G401.6 (cell line): ENCODE results near the gene FBXL15.
A peak's percentile ranks its signal among the peaks of the same experiment; 100 is the strongest.

Experiments used
- FAIRE-seq: peaks from 2 replicates; lab custom pipeline; 2012; peaks lifted over from hg19 to GRCh38; lab: Jason Lieb, UNC

Gene FBXL15

DNA sequence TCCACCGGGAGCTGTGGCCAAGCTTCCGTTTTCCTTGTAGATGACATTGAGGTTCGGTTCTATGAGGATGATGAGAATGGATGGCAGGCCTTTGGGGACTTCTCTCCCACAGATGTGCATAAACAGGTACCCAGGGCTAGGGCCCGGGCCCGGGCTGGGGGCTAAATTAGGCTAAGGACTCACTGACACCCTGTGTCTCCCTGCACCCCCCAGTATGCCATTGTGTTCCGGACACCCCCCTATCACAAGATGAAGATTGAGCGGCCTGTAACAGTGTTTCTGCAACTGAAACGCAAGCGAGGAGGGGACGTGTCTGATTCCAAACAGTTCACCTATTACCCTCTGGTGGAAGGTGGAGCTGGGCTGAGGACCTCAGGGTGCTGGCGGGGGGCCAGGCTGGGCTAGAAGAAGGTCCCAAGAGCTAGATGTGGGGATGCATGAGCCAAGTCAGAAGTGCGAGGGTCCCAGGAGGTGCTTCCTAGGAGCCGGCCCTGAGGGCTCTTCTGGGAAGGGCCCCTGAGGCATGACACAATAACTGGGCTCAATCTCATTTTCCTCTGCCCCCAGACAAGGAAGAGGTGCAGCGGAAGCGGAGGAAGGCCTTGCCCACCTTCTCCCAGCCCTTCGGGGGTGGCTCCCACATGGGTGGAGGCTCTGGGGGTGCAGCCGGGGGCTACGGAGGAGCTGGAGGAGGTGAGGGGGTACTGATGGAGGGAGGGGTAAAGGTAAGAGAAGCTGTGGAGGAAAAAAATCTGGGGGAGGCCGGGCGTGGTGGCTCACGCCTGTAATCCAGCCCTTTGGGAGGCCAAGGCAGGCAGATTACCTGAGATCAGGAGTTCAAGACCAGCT lies 22.2 kb upstream of the FBXL15 start:
- no peak for FAIRE-seq

DNA sequence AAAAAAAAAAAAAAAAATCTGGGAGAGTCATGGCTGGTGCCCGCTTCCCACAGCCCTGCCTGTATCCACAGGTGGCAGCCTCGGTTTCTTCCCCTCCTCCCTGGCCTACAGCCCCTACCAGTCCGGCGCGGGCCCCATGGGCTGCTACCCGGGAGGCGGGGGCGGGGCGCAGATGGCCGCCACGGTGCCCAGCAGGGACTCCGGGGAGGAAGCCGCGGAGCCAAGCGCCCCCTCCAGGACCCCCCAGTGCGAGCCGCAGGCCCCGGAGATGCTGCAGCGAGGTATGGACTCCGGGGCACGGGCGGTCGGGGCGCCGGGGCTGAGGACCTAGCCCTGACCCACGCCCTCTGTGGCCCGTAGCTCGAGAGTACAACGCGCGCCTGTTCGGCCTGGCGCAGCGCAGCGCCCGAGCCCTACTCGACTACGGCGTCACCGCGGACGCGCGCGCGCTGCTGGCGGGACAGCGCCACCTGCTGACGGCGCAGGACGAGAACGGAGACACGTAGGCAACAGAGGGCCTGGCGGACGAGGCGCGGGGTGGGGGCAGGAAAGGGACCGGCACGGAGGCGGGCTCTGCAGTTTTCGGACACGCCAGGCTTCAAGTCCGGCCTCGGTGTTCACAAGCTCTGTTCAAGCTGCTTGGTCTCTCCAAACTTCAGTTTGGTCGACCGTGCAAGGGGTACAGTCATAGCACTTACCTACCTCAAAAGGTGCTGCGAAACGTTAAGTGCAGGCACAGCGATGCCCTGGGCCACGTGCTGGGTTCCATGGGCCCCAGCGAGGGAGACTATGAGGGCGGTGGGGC lies 21.2 kb upstream of the FBXL15 start:
- no peak for FAIRE-seq

DNA sequence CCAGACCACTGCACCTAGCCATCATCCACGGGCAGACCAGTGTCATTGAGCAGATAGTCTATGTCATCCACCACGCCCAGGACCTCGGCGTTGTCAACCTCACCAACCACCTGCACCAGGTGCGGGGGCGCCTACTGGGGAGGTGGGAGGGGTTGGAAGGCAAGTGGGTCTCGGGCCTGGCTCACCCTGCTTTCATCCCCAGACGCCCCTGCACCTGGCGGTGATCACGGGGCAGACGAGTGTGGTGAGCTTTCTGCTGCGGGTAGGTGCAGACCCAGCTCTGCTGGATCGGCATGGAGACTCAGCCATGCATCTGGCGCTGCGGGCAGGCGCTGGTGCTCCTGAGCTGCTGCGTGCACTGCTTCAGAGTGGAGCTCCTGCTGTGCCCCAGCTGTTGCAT lies 20.6 kb upstream of the FBXL15 start:
- FAIRE-seq, result no peak

DNA sequence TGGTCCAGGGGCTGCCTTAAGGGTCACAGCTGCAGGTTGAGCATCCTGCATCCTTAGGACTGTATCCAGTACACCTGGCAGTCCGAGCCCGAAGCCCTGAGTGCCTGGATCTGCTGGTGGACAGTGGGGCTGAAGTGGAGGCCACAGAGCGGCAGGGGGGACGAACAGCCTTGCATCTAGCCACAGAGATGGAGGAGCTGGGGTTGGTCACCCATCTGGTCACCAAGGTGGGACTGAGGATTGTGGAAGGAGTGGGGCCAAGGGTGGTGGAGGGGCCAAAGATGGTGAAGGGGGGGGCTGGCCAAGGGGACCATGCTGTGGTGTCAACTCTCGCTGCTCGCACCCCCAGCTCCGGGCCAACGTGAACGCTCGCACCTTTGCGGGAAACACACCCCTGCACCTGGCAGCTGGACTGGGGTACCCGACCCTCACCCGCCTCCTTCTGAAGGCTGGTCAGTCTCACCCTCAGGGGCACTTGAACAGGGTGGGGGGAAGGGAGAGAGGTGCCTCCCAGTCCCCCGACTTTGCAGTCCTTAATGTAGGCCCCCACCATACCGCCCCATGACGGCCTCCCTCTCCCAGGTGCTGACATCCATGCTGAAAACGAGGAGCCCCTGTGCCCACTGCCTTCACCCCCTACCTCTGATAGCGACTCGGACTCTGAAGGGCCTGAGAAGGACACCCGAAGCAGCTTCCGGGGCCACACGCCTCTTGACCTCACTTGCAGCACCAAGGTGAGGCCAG lies 19.9 kb upstream of the FBXL15 start:
- FAIRE-seq, result no peak

DNA sequence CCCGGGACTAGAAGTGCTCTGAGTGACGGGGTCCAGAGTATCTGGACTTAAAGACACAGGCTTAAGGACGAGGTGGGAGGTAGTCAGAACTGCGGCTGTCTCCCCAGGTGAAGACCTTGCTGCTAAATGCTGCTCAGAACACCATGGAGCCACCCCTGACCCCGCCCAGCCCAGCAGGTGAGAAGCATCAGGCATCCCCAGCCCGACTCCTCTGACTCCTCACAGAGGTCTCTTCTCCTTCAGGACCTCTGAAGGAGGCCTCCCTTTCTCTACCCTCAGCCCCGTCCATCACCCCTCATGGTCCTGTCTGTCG lies 19.3 kb upstream of the FBXL15 start:
- FAIRE-seq, result no peak

DNA sequence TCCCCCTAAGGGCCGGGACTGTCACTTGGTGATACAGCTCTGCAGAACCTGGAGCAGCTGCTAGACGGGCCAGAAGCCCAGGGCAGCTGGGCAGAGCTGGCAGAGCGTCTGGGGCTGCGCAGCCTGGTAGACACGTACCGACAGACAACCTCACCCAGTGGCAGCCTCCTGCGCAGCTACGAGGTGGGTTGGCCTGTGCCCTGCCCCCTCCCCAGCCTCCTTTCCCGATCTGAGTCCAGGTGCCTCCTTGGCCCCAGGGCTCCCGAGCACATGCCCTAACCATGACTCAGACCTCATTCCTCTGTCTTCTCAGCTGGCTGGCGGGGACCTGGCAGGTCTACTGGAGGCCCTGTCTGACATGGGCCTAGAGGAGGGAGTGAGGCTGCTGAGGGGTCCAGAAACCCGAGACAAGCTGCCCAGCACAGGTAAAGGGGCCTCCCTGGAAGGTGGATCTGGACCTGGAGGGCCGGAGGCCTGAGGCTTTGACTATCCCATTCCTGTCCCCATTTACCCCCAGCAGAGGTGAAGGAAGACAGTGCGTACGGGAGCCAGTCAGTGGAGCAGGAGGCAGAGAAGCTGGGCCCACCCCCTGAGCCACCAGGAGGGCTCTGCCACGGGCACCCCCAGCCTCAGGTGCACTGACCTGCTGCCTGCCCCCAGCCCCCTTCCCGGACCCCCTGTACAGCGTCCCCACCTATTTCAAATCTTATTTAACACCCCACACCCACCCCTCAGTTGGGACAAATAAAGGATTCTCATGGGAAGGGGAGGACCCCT lies 18.7 kb upstream of the FBXL15 start:
- peak; percentile 55 for FAIRE-seq

DNA sequence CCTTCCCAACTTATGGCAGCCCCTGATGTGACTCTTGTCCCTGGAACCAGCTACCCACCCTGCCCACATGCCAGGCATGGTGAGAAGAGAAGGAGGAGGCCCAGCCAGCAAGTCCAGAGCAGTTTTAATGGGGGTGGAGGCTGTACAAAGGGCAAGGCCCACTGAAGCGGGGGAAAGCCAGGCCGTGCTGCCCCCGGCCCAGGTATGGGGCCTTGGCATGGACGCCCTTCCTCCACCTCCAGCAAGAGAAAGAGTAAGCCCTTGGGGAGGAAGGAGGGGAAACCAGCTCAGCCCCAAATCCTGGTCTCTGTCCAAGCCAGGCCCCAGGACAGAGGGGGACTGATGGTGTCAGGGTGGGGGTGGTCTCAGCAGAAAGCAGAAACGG lies 18.1 kb upstream of the FBXL15 start:
- no peak for FAIRE-seq

DNA sequence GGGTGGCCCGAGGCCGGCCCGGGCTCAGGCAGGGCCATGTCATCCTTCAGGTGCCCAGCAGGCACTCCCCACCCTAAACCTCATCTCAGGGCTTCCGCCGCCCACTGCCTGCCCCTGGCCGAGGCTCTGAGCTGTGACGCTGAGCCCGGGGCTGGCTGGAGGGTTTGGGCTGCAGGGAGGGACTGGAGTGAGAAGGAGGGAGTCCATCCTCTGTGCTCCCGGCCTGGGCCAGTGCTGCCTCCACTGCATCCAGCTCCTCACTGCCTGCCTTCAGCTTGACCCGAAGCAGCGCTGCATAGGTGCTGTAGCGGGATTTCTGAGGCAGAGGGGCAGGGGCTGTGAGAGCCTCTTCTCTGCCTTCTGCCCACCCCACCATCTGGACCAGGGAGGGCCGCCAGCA lies 17.5 kb upstream of the FBXL15 start:
- no peak for FAIRE-seq

DNA sequence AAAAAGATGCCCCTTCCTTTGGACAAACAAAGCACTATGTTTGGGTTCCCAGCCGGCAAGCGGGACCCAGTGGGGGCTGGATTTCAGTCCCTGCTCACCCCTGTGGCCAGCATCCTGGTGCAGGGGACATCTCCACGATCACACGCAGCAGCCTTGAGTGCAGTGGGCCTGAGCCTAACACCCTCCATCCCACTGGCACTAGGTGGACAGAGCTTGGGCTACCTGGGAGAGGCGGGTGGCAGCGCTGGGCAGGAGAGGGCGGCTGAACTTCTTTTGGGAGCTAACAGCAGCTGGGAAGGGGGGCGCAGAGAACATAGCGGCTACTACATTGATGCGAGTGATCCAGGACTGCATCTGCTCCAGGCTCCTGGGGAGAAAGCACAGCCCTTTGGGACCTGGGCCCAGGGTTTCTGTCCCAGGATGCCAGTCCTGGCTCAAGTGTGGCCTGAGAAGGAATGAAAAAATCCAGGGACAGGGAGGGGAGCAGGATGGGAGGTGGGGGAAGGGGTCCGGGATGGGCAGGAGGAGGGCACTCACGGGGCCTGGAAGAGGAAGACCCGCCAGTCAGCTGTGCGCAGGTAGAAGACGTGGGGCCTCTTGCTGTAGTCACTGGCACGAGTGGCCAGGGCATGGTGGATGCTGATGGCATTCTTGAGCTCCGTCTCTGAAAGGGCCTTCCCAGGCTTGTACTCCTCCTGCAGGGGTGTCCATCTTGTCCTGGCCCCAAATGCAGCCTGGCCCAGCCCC lies 16.1 kb upstream of the FBXL15 start:
- no peak for FAIRE-seq

DNA sequence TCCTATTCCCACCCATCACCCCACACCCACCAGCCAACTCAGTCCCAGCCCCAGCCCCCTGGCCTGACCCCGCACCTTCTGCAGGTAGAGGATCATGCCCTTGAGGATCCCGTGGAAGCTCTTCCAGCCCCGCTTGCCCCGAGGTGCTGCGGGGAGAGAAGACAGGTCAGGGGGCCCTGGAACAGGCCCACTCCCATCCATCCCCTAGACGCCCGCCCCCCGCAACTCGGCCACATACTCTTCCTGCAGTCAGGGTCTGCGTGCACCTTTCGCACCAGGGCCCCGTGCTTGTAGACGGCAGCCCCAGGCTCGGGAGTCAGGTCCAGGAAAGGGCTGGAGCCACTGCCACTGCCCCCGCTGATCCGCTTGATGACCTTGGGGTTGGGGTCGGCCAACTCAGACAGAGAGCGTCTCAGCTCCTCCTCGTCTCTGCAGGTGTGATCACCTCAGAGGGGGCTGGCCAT lies 15.5 kb upstream of the FBXL15 start:
- no peak for FAIRE-seq

DNA sequence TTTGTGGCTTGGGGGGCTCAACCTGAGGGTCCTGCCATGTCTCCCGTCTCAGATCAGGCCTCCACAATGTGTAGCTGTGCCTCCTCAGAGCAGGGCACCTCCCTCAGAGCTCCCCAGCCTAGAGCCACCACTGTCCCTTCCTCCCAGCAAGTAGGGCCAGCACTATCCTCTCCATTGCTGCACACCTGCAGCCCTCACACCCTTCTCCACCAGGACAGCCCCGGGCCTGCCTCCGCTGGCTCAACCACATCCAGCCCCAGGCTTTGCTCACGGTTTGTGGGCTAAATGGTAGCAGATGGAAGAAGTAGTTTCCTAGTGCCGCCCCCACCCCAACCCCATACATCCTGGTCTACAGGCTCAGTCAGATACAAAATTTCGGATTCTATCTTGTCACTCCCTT lies 15.0 kb upstream of the FBXL15 start:
- no peak for FAIRE-seq

DNA sequence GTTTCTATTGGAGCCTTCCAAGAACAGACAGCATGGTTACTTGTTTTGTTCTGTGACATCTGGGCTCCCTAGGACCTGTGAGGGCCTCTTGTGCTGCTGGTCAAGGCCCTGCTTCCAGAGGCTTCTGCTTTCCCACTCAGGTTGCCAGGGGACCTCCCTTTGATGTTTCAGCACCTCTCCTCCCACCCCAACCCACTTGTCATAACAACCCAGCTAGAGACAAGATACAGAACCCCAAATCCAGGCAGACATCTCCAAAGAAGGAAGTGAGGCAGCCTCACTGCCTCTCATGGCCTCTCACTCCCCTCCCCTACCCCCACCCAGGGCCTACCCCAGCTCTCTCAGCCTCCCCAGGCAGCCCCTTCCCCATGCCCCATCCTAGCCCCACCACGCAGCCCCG lies 13.8 kb upstream of the FBXL15 start:
- no peak for FAIRE-seq

DNA sequence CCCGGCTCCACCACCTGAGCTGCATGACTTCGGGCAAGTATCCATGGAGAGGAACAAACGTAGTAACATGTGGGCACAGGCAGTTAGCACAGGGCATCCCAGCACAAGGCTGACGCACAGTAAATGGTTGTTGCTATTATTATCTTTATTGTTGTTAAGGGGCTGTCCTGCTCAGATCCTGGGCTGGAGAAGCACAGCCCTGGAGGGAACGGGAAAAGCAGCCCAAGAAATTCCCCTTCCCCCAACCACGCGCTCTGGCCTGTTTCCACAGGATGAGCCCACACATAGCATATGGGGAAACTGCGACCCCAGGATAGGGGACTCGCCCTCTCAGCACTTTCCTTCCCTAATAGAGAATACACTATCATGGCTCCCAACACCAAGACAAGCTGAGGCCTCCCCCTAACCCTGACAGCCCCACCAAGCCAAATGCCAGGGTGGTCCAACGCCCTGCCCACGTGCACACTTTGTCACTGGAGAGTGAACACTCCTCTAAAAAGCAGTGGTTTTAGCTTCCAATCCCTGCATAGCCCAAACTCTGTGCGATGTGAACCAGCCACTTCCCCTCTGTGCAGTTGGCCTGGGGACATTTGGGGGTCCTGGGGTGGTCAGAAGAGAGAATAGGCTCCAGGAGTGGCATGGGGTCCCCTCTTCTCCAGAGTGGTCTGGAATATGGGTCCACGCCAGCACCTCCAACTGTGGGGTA lies 13.1 kb upstream of the FBXL15 start:
- FAIRE-seq, result no peak

DNA sequence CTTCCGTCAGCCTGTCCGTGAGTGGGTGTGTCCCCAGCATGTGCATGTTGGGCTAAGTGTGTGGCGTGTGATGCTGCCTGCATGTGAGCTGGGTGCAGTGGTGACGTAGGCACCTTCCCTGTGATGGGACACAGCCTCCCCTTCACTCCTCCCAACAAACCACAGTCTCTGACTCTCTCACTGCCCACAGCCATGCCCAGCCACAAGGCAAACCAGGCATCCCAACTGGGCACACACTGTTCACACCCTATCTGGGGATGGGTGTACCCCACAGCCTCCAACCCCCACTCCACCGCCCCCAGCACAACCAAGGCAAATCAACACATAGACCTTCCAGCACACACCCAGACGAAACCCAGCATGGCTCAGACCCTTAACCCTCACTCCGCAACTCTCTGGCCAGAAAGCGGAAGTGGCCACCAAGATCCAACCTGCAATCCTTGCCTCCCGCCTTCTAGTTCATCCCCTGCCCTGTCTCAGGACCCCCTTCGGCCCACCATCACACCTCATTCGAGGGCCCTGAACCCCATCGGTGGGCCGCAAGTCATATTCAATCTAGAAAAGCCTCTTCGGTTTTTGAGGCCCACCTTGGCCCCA lies 12.4 kb upstream of the FBXL15 start:
- FAIRE-seq, result no peak

DNA sequence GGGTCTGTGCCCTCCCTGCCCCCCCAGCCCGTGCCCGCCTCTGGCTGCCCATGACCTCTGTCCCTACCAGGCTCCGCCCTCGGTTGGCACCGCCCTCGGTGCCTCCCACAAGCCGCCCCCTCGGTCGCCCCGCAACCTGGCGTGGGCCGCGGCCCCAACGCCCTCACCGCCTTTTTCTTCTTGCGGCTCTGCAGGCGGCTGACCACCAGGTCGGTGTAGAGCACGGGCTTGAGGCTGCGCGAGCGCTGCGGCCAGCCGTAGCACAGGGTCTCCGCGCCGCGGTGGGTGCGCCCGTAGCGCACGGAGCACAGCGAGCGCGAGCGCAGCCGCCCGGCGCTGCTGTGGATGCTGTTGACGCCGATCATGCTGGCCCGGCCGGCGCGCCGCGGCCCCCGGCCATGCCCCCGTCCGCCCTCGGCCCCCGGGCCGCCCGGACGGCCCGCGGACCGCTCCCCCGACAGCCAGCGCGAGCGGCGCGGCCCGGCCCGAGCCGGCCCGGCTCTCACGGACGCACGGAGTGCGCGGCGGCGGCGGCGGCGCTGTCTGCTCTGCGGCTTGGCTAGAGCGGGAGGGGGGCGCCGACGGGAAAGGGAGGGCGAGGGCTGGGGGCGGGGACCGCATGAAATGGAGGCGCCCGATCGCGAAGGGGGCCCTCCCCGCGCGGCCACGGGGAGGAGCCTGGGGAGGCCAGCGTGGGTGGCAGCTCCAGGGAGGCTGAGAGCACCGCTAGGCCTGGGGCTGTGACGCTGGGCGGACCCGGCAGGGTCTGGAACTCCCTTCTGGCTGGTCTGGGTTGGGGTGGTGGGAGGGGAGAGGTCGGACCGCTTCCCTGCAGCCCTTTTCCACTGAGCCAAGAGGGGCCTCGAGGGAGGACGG lies 11.7 kb upstream of the FBXL15 start:
- FAIRE-seq, result no peak

DNA sequence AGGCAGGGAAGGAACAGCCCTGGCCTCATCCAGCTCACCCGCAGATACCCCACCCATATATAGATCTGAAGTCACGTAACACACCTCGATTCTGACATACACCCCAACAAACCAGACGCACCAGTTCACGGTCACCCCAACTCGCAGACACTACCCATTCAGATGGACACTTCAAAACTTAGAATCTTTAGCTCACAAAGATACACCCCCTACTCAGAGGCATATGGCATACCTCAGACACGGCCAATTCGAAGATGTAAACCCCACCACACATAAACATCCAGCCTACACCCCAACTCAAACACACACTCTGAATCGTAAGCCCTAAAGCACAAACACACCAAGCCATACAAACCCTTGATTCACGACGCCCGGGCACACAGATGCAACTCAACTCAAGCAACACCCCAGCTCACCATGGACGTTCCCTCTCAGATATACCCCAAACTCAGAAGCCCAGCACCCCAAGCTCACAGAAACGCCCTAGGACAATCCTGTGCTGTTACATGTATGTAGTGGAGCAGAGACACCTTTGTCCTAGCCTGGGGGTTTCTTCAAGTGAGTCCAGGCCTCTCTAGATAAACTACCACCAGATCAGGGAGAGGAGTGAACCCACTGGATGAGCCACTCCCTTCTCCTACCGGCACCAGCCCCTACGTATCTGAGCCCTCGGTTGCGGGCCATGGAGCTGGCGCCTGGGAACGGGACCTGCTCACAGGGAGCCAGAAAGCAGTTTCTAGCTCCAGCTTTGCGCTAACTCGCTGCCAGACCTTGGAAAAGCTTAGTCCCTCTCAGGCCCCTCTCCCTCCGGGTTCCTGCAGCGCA lies 10.8 kb upstream of the FBXL15 start:
- no peak for FAIRE-seq

DNA sequence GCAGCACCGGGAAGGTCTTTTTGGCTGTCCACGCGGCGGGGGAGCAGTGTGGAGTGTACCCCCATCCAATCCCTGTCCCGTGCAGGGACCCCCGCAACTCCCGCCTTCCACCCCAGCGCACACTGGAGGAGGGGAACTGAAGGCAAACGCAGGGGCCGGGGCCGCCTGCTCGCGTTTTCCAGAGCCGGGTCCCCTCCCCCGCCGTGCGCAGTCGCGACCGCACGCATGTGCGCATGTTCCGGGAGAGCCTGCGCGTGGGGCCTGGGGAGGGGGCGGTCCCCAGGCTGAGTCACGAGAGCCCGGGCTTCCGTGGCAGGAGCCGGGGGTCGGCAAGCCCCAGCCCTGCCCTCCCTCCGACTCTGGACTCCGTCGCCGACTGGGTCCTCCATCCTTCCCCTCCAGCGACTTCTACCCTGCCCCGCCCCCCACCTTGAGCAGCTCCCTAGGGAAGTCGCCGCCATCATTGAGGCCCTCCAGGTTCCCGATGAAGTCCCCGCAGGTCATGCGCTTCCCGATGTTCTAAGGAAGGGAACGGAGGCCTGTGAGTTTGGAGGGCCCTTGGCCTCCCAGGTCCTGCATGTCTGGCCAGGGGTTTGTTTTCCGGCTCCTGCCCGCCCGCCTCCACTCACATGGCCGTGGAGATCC lies 10.1 kb upstream of the FBXL15 start:
- FAIRE-seq, result no peak
